Activated naive CD4-positive, alpha-beta T cell treated with Interleukin-2 at 50 U/mL for 16 hours (primary cell): ENCODE results near the gene GOLGA6L10.

Experiments used
- DNase-seq: peaks from one replicate; pipeline ENCODE4 v3.0.0-alpha.2; 2020

Gene GOLGA6L10

GRCh38 chr15:82298032-82298431, 51.2 kb downstream of the GOLGA6L10 start:
- DNase-seq = no peak

GRCh38 chr15:82297546-82297945, 51.7 kb downstream of the GOLGA6L10 start:
- no peak for DNase-seq

GRCh38 chr15:82294061-82294690, 55.1 kb downstream of the GOLGA6L10 start:
- DNase-seq = no peak

- no peak for DNase-seq
These were observed 57.0 kb downstream of the GOLGA6L10 start for GRCh38 chr15:82292271-82292670.
